Peyer's patch (tissue), 4 donors: ENCODE measurements around the gene MCRIP2.

Experiments used
- POLR2A ChIP-seq, 2 donors: fragments of 450-650 bp; IDR thresholded peaks; one replicate each; pipeline ENCODE4 v1.5.1; 2017; ENCODE audit warnings: antibody characterized with exemption in 2 of 2, mild to moderate bottlenecking in 2 of 2, moderate library complexity in 2 of 2
- TF ChIP-seq, protein P1 (sequence below), 6 experiments: fragments of 450-650 bp in 4 of 6; fragments of 200-600 bp in 2 of 6; sonication (generic) in 1 of 6; IDR thresholded peaks; one replicate each; pipeline ENCODE4 v1.5.1; 2017 to 2019; ENCODE audit warnings: antibody characterized with exemption in 6 of 6, mild to moderate bottlenecking in 3 of 6, moderate library complexity in 1 of 6

DNA sequence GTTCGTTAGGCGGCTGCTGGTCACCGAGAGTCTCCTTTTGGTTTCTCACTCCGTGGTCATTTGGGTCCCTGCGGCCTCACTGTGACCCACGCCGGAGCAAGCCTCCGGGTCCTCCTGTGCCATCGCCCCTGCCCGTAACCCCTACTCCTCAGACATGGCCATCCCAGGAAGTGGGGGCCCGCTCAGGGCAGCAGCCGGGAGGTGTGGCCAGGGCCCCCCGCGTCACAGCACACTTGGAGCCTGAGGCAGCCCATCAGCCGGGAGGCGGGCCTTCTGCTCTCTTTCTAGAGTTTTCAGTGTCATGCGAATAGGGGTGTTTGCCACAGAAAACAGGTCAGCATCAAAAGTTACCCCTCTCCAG, 18.7 kb upstream of the MCRIP2 start:
- TF ChIP-seq, protein P1, sequence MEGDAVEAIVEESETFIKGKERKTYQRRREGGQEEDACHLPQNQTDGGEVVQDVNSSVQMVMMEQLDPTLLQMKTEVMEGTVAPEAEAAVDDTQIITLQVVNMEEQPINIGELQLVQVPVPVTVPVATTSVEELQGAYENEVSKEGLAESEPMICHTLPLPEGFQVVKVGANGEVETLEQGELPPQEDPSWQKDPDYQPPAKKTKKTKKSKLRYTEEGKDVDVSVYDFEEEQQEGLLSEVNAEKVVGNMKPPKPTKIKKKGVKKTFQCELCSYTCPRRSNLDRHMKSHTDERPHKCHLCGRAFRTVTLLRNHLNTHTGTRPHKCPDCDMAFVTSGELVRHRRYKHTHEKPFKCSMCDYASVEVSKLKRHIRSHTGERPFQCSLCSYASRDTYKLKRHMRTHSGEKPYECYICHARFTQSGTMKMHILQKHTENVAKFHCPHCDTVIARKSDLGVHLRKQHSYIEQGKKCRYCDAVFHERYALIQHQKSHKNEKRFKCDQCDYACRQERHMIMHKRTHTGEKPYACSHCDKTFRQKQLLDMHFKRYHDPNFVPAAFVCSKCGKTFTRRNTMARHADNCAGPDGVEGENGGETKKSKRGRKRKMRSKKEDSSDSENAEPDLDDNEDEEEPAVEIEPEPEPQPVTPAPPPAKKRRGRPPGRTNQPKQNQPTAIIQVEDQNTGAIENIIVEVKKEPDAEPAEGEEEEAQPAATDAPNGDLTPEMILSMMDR (IDR thresholded peaks at IDR 0.05), result no peak
- no peak for TF ChIP-seq POLR2A (IDR thresholded peaks at IDR 0.05)
